SJCRH30 (cell line): ENCODE results near the gene MPV17L2. TPM values are rescaled to one million over a fixed set of nuclear protein-coding genes. Genes with fewer than 3 reads are reported as not detected.

Experiments
- DNase-seq, 2 experiments: peaks; one replicate each; pipeline ENCODE4 v3.0.0-alpha.2; 2015 to 2020
- H3K27ac ChIP-seq: fragments of 250-450 bp; sonication (Bioruptor Pico); 2 replicates; pipeline ENCODE4 v1.5.1; 2020; ENCODE audit warnings: mild to moderate bottlenecking, moderate library complexity
- H3K27me3 ChIP-seq: fragments of 250-450 bp; sonication (Bioruptor Pico); 2 replicates; pipeline ENCODE4 v1.5.1; 2020; ENCODE audit warnings: mild to moderate bottlenecking, moderate library complexity
- H3K36me3 ChIP-seq: fragments of 250-450 bp; sonication (Bioruptor Pico); 2 replicates; pipeline ENCODE4 v1.5.1; 2020; ENCODE audit warnings: mild to moderate bottlenecking, moderate library complexity
- H3K4me1 ChIP-seq: fragments of 250-450 bp; sonication (Bioruptor Pico); 2 replicates; pipeline ENCODE4 v1.5.1; 2020; ENCODE audit warnings: mild to moderate bottlenecking, moderate library complexity
- H3K4me3 ChIP-seq: fragments of 250-450 bp; sonication (Bioruptor Pico); 2 replicates; pipeline ENCODE4 v1.5.1; 2020; ENCODE audit warnings: mild to moderate bottlenecking, moderate library complexity
- H3K9me3 ChIP-seq: fragments of 250-450 bp; sonication (Bioruptor Pico); replicated peaks from 2 replicates; pipeline ENCODE4 v1.5.1; 2020; ENCODE audit warnings: mild to moderate bottlenecking, moderate library complexity
- total RNA-seq: library from RNA; depleted of rRNA; stranded (reverse); fragments of >200 nt; shearing (Covaris generic); gene quantifications from 2 replicates; pipeline ENCODE4 v1.2.3, GENCODE V29; 2014; rRNA removed

Gene MPV17L2
- total RNA-seq, 1 experiment from 2014 or later = 31.3 TPM

DNA sequence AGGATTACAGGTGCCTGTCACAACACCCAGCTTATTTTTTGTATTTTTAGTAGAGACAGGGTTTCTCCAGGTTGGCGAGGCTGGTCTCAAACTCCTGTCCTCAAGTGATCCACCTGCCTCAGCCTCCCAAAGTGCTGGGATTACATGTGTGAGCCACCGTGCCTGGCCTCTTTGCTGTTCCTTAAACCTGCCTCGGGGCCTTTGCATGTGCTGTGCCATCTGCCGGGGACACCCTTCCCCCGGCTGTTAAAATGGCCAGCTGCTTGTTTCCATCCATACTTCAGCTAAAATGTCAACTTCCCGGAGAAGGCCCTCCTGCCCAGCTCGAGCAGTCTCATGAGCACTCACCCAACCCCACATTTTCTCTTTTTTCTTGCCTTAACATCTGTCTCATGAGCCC, 52.3 kb downstream of the MPV17L2 start:
- H3K4me1 ChIP-seq = no peaks in the 10 kb centered on the region
- H3K9me3 ChIP-seq = 0 out of 2 replicates have a peak, but pooled peaks cover 2% of the 10 kb centered on the region
- H3K36me3 ChIP-seq = no peaks in the 10 kb centered on the region
- DNase-seq = no peak
- H3K27ac ChIP-seq = no peak overlapping the region
- H3K27me3 ChIP-seq = peaks cover 14% of the 10 kb centered on the region; the same call in 1 of the 2 replicates
- no peak overlapping the region for H3K4me3 ChIP-seq

Other genes with a start within 250 kb of the MPV17L2 start
- gene KCNN1, start 226.1 kb upstream of the MPV17L2 start, total RNA-seq = not detected in 2 replicates
- gene ARRDC2, start 185.0 kb upstream of the MPV17L2 start, total RNA-seq = 1.9 and 2.0 TPM in 2 replicates
- not detected in 2 replicates for gene IL12RB1, start 106.3 kb upstream of the MPV17L2 start, total RNA-seq
- gene MAST3, start 95.4 kb upstream of the MPV17L2 start, total RNA-seq = 4.3 and 4.5 TPM in 2 replicates
- 35.0 and 39.0 TPM in 2 replicates for gene PIK3R2, start 40.1 kb upstream of the MPV17L2 start, total RNA-seq
- gene IFI30, start 19.4 kb upstream of the MPV17L2 start, total RNA-seq = 0.67 and 1.2 TPM in 2 replicates
- gene RAB3A, start 10.8 kb downstream of the MPV17L2 start, total RNA-seq = 2.3 and 2.7 TPM in 2 replicates
- gene PDE4C, start 33.2 kb downstream of the MPV17L2 start, total RNA-seq = 0.81 and 1.3 TPM in 2 replicates
- gene IQCN, start 81.2 kb downstream of the MPV17L2 start, total RNA-seq = 0.03 and 0.06 TPM in 2 replicates
- gene JUND, start 88.4 kb downstream of the MPV17L2 start, total RNA-seq = 70.1 and 94.9 TPM in 2 replicates
- gene LSM4, start 129.9 kb downstream of the MPV17L2 start, total RNA-seq = 378 and 427 TPM in 2 replicates
- gene PGPEP1, start 147.4 kb downstream of the MPV17L2 start, total RNA-seq = 8.7 and 11.7 TPM in 2 replicates
- gene GDF15, start 192.9 kb downstream of the MPV17L2 start, total RNA-seq = 17.5 and 27.1 TPM in 2 replicates
- gene LRRC25, start 204.4 kb downstream of the MPV17L2 start, total RNA-seq = not detected in 2 replicates
- 63.0 and 73.0 TPM in 2 replicates for gene SSBP4, start 226.2 kb downstream of the MPV17L2 start, total RNA-seq
- 7.4 and 7.5 TPM in 2 replicates for gene ISYNA1, start 244.9 kb downstream of the MPV17L2 start, total RNA-seq